Ovary (tissue), 3 donors: Measurements from ENCODE around the gene PHLDB3.

Source experiments
- CTCF ChIP-seq, 3 donors: fragments of 450-650 bp in 2 of 3; fragments of 200-600 bp in 1 of 3; IDR thresholded peaks; one replicate each; pipeline versions ENCODE4 v1.5.1 to v1.8.0; 2016 to 2022; ENCODE audit warnings: antibody characterized with exemption in 3 of 3, mild to moderate bottlenecking in 1 of 3
- EP300 ChIP-seq: sonication (generic); formaldehyde crosslinking; IDR thresholded peaks from one replicate; pipeline ENCODE4 v1.6.1; 2017; ENCODE audit warnings: antibody characterized with exemption
- donor health status: DM: no; HTN: no; CAD: no.

- no peak for TF ChIP-seq CTCF (IDR thresholded peaks at IDR 0.05)
- TF ChIP-seq EP300, result no peak
Measured at GRCh38 chr19:43546581-43546980, 42.0 kb upstream of the PHLDB3 start.
